ENCODE measurements around the gene PFN3.

Gene PFN3, protein sequence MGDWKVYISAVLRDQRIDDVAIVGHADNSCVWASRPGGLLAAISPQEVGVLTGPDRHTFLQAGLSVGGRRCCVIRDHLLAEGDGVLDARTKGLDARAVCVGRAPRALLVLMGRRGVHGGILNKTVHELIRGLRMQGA

DNA sequence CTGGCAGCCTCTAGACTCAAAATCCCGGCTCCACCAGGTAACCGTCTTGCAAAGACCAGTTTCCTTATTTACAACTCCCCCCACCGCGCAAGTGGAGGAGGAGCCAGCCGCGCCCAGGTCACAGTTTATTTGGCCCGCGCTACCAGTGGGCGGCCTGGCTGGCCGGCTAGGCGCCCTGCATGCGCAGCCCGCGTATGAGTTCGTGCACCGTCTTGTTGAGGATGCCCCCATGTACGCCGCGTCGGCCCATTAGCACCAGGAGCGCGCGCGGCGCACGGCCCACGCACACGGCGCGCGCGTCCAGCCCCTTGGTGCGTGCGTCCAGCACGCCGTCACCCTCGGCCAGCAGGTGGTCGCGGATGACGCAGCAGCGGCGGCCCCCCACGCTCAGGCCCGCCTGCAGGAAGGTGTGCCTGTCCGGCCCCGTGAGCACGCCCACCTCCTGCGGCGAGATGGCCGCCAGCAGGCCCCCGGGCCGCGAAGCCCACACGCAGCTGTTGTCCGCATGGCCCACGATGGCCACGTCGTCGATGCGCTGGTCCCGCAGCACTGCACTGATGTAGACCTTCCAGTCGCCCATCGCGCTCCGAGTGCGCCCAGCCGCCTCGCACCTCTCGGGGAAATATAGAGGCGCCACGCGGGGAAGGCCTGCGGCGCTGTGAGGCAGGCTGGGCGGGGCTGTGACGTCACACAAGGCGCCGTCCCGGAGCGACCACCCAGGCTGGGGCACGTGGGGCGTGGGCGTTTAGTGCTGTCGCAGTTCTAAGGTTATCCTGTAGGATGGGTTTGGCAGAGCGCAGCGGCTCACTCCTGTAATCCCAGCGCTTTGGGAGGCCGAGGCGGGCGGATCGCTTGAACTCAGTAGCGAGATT lies at the start of gene PFN3:
Gene PFN3 (minus strand): TSS at position 665 of the 872 bp plus-strand sequence. CDS start 85 bp downstream, at position 580.
- DNase-seq (ENCODE audit: low spot score), result no peak

- no peak for DNase-seq (ENCODE audit: low spot score)
Measured at GRCh38 chr5:177449140-177450061, 48.9 kb upstream of the PFN3 start.

GRCh38 chr5:177448244-177448950 lies 47.9 kb upstream of the PFN3 start:
- no peak for DNase-seq (ENCODE audit: low spot score)

DNA sequence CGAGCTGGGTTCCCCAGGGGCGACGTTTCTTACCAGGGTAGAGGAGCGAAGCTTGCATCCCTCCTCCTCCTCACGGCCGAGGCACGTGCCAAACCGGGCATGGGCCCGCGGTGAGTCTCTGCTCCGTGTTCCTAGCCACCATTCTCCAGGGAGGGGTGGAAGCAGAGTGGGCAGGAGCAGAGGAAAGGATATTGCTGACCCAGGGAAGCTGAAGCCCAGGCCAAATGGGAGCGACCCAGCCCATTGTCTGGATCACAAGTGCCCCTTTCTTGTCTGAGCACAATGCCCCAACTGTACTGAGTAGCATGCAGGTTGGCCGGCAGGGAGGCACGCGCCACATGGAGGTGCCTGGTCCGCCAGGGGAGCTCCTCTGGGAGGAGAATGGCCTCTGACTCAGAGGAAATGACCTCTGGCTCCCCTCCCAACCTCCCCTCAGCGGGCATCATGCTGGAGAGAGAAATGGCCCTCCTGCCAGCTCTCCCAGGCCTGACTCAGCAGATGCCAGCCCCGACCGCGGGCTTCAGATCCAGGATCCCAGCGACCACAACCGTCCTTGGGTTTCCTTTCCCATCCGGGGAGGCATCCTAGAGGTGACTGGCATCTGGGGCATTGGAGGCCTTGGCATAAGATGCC lies 47.3 kb upstream of the PFN3 start:
- DNase-seq (ENCODE audit: low spot score), result peak; percentile 76

- DNase-seq (ENCODE audit: low spot score), result peak; percentile 54
Measured at GRCh38 chr5:177447066-177447610, 46.7 kb upstream of the PFN3 start.

DNA sequence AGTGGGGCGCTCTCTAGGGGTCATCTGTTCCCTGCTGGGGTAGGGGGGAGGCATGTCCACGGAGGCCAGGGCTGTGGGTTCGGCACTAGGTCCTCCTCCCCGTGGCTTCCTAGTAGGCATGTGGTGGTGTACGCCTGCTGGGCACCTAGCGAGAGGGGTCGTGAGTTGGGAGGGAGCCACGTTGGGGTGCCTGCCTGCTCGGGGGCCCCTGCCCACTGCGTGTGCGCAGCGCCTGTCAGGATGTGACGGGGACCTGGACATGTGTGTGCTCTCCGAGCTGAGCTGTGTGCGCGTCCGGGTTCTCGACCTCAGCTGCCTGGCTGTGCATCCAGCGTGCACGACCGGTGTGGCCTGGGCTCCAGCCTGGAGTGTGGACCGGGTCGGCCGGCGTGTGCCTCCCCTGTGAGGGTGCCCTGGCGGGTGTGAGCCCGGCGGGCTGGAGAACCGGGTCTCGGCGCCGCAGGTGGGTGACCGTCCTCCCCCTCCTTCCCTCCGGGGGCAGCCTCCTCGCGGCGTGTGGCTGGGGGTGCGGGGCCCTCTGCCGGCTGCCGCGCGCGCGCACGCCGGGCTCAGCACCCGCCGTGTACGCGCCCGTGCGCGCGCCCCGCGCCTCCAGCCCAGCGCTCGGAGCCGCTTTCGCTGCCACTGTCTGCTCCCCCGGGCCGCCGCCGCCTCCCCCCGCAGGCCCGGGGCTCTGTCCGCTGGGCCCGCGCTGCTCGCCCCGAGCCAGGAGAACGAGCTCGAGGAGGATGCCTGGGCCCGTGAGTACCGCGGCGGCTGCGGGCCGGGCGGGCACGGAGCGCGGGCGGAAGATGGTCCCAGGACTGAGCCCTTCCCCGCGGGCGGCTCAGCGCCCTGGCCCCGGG lies 46.0 kb upstream of the PFN3 start, which contains the start of gene PRR7:
Gene PRR7 (plus strand): TSS at position 615 of the 866 bp plus-strand sequence. CDS start 8,254 bp downstream, outside the sequence.
- DNase-seq (ENCODE audit: low spot score), result peak; percentile 88

DNA sequence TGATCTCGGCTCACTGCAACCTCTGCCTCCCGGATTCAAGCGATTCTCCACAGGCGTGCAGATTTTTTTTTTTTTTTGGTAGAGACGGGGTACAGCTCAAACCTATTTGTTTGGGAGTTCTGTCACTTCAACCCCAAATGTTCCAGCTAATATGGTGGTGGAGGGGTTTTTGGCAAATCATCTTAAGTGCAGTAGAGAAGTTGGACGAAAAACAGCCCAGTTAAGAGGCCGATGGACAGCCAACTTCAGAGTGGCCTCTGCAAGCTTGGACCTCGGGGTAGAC lies 45.4 kb upstream of the PFN3 start:
- no peak for DNase-seq (ENCODE audit: low spot score)

- no peak for DNase-seq (ENCODE audit: low spot score)
Measured at GRCh38 chr5:177445052-177445916, 44.8 kb upstream of the PFN3 start.

GRCh38 chr5:177444106-177445051 lies 43.9 kb upstream of the PFN3 start:
- no peak for DNase-seq (ENCODE audit: low spot score)

DNA sequence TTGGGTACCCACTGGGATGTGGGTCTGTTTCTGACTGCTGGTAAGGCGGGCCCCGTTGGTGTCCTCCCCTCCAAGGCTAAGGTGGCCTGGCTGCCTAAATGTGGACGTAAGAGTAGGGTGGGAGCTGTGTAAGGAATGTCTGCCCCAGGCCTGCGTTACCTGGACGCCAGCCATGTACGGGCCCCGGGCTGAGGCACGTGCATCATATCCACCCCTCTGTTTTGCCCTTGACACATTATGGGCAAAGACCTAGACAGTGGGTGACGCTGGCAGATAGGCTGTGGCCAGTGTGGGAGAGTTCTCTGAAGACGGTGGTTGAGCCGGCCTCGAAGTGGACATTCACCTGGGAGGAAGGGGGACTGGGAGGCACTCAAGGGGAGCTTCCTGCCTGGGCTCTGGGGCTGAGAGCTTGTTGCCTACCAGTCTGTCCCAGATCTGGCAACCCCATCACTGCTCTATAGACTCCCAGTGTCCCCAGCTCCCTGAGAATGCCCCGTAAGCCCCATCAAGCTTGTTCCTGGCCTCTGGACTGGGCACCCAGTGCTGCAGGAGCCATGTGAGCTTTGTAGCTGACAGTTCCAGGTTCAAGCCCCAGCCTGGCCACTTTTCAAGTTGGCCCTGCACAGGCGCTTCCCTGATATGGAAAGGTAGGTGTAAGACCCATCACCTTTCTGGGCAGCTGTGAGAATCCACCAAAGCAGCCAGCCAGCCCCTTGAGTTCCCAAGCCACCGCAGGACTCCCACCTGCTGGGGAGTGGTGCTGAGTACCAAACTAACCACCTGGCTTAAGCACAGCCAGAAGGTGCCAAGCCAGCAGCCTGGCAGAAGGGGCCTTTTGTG lies 42.9 kb upstream of the PFN3 start:
- DNase-seq (ENCODE audit: low spot score), result no peak

DNA sequence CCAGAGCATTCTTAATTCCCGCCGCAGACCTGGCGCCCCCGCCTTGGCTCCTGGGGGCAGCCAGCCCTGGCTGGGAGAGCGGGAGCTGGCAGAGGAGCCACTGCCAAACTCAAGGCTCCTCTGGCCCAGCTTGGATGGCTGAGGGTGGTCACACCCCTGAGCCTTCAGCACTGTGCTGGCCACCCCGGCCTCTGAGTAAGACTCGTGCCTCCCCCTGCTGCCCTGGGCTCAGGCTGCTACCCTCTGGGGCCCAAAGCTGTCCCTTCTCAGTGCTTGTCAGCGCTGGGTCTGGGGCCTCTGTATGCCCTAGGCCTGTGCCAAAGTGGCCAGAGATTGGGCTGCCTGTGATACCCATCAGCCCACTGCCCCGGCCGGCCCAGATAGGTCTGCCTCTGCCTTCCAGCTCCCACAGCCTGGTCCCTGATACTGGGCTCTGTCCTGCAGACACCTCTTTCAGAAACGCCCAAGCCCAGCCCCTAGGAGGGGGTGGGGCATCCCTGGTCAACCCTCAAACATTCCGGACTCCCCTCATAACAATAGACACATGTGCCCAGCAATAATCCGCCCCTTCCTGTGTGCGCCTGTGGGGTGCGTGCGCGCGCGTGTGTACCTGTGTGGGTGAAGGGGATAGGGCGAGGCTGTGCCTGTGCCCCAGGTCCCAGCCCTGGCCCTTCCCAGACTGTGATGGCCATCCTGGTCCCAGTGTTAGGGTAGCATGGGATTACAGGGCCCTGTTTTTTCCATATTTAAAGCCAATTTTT lies 41.8 kb upstream of the PFN3 start:
- no peak for DNase-seq (ENCODE audit: low spot score)

- no peak for DNase-seq (ENCODE audit: low spot score)
Measured at GRCh38 chr5:177440990-177441780, 40.7 kb upstream of the PFN3 start.

- DNase-seq (ENCODE audit: low spot score), result no peak
Measured at GRCh38 chr5:177440211-177440989, 39.9 kb upstream of the PFN3 start.

DNA sequence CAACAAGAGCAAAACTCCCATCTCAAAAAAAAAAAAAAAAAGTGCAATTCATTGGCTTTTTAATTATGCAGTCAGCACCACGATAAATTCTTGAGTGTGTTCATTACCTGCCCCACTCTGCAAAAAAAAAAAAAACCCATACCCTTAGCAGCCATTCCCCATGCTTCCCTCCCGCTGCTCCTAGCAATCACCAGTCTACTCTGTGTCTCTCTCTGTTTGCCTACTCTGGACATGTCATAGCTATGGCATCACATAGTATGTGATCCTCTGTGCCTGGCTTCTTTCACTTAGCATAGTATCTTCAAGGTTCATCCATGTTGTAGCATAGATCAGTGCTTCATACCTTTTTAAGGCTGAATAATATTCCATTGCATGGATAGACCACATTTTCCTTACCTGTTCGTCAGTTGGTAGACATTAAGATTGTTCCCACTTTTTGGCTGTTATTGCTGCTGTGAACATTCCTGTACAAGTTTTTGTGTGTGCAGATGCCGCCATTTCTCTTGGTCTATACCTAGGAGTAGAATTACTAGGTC lies 39.1 kb upstream of the PFN3 start:
- no peak for DNase-seq (ENCODE audit: low spot score)

Measured in AG08395 (cell line).